Embryonic facial prominence (tissue), 1 donor: Measurements from ENCODE around the gene GRM4.
"Not testable (repeated sequence)": the region's sequence is repeated elsewhere in the genome, so short reads cannot be mapped to it uniquely, and the experiment has no call there.

ENCODE experiments used
- DNase-seq: peaks from one replicate; pipeline ENCODE4 v3.0.0-alpha.2; 2016; ENCODE audit errors: extremely low spot score

GRM4 gene

GRCh38 chr6:34146021-34146782, at the start of gene GRM4:
Gene GRM4 (minus strand): TSS chr6:34146087. CDS start chr6:34133496, 12,591 bp downstream.
- DNase-seq, result no peak

- no peak for DNase-seq
Measured at GRCh38 chr6:34194772-34195171, 48.9 kb upstream of the GRM4 start.

DNA sequence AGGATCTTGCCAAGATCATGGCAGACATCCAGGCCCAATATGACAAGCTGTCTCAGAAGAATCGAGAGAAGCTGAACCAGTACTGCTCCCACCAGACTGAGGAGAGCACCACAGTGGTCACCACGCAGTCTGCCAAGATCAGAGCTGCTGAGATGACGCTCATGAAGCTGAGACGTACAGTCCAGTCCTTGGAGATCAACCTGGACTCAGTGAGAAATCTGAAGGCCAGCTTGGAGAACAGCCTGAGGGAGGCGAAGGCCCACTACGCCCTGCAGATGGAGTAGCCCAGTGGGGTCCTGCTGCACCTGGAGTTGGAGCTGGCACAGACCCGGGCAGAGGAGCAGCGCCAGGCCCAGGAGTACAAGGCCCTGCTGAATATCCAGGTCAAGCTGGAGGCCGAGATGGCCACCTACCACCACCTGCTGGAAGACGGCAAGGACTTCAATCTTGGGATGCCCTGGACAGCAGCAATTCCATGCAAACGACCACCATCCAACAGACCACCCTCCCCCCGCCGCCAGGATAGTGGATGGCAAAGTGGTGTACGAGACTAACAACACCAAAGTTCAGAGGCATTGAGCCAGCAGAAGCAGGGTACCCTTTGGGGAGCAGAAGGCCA, 44.7 kb upstream of the GRM4 start:
- DNase-seq, result no peak

DNA sequence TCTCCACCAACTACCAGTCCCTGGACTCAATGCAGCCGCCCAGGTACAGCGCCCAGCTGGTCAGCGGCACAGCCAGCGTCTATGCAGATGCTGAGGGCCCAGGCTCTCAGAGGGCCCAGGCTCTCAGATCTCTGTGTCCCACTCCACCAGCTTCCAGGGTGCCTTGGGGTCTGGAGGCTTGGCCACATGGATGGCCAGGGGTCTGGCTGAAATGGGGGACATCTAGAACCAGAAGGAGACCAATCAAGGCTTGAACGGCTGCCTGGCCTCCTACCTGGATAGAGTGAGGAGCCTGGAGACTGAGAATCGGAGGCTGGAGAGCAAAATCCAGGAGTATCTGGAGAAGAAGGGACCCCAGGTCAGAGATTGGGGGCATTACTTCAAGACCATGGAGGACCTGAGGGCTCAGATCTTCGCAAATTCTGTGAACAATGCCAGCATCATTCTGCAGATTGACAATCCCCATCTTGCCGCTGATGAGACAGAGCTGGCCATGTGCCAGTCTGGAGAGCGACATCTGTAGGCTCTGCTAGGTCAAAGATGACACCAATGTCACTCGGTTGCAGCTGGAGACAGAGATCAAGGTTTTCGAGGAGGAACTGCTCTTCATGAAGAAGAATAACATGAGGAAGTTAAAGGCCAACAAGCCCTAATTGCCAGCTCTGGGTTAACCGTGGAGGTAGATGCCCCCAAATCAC, 44.1 kb upstream of the GRM4 start:
- no peak for DNase-seq

GRCh38 chr6:34184726-34185125, 38.8 kb upstream of the GRM4 start:
- not testable (repeated sequence) for DNase-seq

DNA sequence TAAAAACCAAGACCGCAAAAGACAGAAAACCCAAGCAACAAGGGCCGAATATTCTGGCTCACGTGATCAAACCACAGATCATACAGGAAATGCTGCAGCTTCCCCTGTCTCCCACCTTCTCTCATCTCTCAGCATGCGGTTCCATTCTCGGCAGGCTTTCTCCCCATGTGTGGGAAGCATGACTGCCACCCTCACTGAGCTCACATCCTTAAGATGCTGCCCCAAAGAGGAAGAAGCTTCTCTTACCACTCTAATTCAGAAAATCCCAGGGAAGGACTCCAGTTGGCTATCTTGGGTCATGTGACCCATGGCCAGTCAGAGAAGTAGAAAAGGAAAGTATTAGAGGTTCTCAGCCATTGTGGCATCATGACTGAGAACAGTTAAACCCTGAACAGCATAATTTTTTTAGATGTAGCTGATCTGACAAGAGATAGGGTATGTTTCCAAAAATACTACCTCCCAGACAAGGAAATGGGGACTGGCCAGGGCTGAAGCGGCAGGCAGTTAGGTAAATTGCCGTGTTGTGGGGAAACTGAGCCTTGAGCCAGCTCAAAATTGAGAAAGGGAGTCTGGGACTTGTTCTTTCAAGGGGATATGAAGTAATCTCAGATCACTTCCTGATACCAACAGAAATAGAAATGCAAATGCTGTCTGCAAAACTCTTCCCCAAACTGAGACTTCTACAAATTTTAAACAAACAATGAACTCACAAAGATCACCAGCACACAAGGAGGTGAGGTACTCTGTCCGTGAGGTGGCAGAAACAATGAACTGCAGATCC, 37.1 kb upstream of the GRM4 start:
- no peak for DNase-seq

DNA sequence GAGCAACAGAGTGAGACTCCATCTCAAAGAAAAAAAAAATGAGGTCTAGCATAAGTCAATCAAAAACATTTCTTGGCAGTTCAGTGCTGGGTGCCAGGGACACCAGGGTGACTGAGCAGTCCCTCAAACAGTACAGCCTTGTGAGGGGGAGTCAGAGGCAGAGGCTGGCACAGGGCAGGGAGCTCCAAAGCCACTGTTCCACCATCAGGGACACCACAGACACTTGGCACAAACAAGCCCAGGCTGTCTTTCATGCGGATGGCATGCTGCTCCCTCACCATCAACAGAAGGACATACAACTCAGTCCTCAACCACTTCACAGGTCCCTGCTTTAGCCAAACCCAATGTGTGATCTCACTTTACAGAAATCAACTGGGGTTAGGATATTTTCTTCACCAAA, 36.0 kb upstream of the GRM4 start:
- no peak for DNase-seq

GRCh38 chr6:34179106-34179720, 33.3 kb upstream of the GRM4 start:
- no peak for DNase-seq

DNA sequence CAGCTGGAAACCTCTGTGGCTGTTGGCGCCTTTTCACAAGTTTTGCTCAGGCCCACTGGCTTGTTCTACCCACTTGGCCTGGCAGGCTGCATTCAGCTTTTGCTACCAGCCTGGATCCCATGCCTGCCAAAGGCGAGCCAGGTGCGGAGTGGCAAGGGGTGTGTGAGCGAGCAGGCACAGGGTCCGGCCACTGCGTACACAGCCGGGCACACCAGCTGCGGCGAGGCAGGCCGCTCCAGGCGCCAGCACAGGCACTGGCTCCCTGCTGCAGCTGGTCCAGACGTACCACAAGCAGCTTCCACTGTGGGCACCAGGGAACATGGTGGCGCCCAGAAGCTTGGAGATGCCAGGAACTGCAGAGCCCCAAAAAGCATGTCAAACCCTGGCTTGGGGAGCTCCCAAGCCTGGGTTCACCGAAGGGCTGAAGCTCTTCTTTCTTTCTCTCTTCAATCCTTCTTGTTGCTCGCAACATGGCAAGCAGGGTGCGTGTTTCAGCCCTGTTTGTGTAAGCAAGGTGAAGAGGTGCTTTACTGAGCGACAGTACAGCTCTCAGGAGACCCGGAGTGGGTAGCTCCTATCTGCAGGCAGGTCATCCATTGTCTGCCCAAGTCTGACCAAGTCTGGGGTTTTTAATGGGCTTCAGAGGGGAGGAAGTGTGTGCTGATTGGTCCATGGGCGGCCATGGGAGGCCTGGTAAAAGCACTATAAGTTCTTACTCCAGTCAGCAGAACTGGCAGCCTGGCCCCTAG, 32.6 kb upstream of the GRM4 start:
- no peak for DNase-seq

DNA sequence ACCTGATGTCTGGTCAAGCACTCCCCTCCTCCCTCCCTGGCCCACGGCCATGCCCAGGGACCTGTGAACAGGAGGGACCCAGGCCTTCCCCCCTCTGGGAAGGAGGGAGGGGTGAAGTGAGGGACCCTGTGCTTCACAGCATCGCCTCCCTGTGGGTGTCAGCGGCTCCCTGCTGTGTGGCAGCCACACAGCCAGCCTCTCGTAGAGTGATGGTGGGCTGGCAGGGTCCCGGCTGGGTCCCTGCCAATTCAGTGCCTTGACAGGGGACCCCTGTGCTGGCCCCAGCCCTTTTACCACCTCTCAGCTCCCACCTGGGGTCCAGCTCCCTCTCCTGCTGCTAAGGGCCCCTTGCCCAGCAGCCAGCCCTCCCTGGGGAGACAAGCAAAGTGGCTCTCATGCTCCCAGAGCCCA, 31.3 kb upstream of the GRM4 start:
- no peak for DNase-seq

- no peak for DNase-seq
Measured at GRCh38 chr6:34176261-34177031, 30.6 kb upstream of the GRM4 start.

DNA sequence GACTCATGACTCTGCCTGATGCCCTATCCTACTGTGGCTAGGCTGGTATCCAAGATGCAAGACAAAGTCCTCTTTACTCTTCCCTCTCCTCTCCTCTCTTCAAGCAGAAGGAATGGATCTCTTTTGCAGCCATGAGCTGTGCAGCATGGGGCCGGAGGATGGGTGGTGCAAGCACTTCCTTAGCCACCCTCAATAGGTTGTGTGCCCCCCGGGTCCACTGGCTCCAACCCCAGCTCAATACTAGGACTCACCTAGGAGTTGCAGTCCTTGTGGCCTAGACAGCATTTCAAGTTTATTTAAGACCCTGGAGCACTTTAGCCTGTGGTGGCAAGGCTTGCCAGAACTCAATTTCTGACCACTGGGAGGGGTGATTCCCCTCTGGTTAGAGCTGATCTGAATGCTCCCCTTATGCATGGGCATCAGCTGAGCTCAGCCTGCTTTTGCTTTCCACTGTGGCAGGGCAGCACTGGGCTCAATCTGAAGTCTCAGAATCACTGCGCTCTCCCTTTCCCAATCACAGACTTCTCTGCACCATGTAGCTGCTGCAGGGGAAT, 29.0 kb upstream of the GRM4 start:
- no peak for DNase-seq

DNA sequence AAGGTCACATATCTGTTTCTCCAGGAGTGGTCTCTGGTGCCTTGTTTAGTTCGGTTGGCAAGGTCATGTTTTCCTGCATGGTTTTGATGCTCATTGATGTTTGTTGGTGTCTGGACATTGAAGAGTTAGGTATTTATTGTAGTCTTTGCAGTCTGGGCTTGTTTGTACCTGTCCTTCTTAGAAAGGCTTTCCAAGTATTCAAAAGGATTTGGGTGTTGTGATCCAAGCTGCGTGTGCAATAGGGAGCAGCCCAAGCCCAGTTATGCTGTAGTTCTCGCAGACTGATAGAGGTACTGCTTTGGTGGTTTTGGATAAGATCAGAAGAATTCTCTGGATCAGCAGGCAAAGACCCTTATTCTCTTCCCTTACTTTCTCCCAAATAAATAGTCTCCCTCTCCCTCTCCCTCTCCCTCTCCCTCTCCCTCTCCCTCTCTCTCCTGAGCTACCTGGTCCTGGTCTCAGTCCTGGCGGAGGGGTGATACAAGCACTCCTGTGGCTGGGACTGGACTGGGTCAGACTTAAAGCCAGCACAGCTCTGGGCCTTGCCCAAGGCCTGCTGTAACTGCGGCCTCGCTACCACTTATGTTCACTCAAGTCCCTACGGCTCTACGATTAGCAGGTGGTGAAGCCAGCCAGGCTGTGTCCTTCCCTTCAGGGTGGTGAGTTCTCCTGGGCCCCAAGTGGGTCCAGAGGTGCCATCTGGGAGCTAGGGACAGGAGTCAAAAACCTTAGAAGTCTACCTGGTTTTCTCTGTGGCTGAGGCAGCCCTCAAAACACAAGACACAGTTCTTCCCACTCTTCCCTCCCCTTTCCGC, 27.3 kb upstream of the GRM4 start:
- no peak for DNase-seq

GRCh38 chr6:34170346-34170745, 24.5 kb upstream of the GRM4 start:
- no peak for DNase-seq

DNA sequence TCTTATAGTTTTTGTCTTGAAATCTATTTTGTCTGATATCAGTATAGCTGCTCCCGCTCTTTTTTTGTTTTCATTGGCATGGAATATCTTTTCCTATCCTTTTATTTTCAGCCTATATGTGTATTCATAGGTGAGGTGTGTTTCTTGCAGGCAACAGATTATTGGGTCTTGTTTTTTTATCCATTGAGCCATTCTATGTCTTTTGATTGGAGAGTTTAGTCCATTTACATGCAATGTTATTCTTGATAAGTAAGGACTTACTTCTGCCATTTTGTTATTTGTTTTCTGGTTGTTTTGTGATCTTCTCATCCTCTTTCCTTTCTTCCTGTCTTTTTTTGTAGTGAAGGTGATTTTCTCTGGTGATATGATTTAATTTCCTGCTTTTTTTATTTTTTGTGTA, 24.0 kb upstream of the GRM4 start:
- DNase-seq, result no peak

DNA sequence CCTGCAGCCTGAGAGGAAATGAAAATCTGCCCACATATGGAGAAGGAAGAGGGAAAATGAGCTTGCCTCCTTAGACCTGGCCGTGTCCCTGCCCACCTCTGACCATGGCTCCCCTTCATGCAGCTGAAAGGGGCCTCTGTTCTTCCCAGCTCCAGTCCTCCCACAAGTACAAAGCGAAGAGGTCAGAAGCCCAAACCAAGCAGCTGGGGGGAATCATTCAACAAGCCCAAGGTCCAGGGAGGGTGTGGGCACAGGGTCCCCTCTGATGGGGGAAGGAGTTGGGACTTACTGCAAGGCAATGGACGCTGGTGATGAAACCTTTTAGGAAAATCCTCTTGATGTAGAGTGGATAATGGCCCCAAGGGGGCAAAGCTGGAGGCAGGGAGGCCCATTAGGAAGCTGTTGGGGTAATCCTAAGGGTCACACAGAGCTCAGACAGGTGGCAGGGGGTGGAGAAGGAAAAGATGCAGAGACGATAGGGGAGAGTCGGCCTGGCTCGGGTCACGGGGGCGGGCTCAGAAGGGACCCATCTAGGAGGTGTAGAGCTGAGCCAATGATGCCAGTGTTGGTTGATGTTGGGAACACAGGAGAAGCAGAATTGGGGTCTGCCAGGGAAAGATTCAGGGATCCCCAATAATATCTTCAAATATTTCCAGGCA, 16.1 kb upstream of the GRM4 start:
- DNase-seq, result no peak

DNA sequence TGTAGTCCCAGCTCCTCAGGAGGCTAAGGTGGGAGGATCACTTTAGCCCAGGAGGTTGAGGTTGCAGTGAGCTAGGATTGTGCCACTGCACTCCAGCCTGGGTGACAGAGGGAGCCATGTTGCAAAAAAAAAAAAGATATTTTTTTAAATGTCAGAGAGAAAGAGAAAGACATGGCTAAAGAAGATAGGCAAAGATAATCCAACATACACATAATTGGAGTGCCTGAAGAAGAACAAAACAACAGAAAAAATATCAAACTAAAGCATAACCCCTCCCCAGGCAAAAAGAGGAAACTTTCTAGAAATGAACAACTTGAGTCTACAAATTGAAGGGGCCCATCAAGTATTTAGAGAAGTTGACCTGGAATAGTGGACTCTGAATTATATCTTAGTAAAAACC, 14.0 kb upstream of the GRM4 start:
- no peak for DNase-seq

DNA sequence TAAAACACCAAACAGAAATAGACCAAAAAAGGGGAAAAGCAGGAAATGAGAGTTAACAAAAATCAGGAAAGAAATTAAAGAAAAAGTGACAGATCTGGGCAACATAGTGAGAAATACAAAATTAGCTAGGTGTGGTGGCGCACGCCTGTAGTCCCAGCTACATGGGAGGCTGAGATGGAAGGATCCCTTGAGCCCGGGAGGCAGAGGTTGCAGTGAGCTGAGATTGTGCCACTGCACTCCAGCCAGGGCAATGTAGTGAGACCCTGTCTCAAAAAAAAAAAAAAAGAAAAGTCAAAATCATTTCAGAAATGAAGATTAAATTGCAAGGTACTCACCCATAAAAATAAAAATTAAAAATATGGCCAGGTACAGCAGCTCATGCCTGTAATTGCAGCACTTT, 13.0 kb upstream of the GRM4 start:
- no peak for DNase-seq

- DNase-seq, result no peak
Measured at GRCh38 chr6:34157851-34158250, 12.0 kb upstream of the GRM4 start.
